Ecto neural progenitor cell (in vitro differentiated cells): ENCODE data around the gene CCT7.

ENCODE experiments used
- DNase-seq: peaks from one replicate; pipeline ENCODE4 v3.0.0-alpha.2; 2018; ENCODE audit warnings: low spot score

The CCT7 gene

GRCh38 chr2:73225513-73226360 is 8.4 kb upstream of the CCT7 start:
- DNase-seq = no peak

GRCh38 chr2:73227086-73227485 is 7.0 kb upstream of the CCT7 start:
- no peak for DNase-seq

- DNase-seq = no peak
These were observed 5.5 kb upstream of the CCT7 start for GRCh38 chr2:73228631-73229030.

GRCh38 chr2:73232403-73233153 is 1.5 kb upstream of the CCT7 start:
- DNase-seq = no peak

- DNase-seq = peak; percentile 99
These were observed 765 bp upstream of the CCT7 start, which contains the start of gene PRADC1 for GRCh38 chr2:73233154-73233931. PRADC1 (minus strand) TSS chr2:73233239; CDS start chr2:73233160, 79 bp downstream.

GRCh38 chr2:73235315-73236028 is 1.4 kb downstream of the CCT7 start:
- no peak for DNase-seq

GRCh38 chr2:73237168-73237567 is 3.1 kb downstream of the CCT7 start:
- DNase-seq = no peak

GRCh38 chr2:73238149-73238548 is 4.0 kb downstream of the CCT7 start:
- DNase-seq = no peak

GRCh38 chr2:73238976-73239375 is 4.9 kb downstream of the CCT7 start:
- no peak for DNase-seq

- DNase-seq = no peak
These were observed 5.7 kb downstream of the CCT7 start for GRCh38 chr2:73239776-73240175.

GRCh38 chr2:73243884-73244570 is 9.9 kb downstream of the CCT7 start:
- DNase-seq = no peak

- no peak for DNase-seq
These were observed 10.5 kb downstream of the CCT7 start for GRCh38 chr2:73244580-73244979.

- DNase-seq = no peak
These were observed 12.7 kb downstream of the CCT7 start for GRCh38 chr2:73246850-73247249.

GRCh38 chr2:73249636-73250035 is 15.5 kb downstream of the CCT7 start:
- no peak for DNase-seq

GRCh38 chr2:73250872-73251846 is 17.1 kb downstream of the CCT7 start:
- DNase-seq = no peak

GRCh38 chr2:73252238-73253027 is 18.3 kb downstream of the CCT7 start:
- no peak for DNase-seq

GRCh38 chr2:73253400-73253799 is 19.3 kb downstream of the CCT7 start:
- no peak for DNase-seq

- no peak for DNase-seq
These were observed 19.8 kb downstream of the CCT7 start for GRCh38 chr2:73253901-73254300.

GRCh38 chr2:73254343-73255006 is 20.4 kb downstream of the CCT7 start:
- no peak for DNase-seq
